ENCODE data around the gene TMEM273.

Gene TMEM273

DNA sequence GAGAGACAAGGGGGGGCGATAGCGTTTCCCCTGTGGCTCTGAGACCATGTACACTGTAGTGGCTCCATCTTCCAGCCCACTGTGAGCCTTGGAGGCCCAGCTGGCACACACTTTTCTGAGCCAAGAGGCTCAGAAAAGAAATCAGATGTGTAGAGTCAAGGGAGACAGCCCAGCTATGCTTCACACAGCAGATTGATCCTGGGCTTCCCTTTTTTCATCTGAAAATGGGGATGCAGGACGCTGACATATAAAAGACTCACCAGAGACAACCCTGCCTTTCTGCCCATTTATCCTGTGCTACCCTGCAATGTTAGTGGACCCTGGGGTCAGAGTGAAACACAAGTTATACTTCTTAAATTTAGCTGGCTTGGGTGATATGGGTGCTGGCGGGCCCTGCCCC is 14.3 kb downstream of the TMEM273 start:
- no peak for DNase-seq (ENCODE audit: extremely low read depth, low read depth)
- no peak overlapping the region for H3K4me3 ChIP-seq (replicated peaks; ENCODE audit: low read depth, low read length)
- TF ChIP-seq, protein P1, sequence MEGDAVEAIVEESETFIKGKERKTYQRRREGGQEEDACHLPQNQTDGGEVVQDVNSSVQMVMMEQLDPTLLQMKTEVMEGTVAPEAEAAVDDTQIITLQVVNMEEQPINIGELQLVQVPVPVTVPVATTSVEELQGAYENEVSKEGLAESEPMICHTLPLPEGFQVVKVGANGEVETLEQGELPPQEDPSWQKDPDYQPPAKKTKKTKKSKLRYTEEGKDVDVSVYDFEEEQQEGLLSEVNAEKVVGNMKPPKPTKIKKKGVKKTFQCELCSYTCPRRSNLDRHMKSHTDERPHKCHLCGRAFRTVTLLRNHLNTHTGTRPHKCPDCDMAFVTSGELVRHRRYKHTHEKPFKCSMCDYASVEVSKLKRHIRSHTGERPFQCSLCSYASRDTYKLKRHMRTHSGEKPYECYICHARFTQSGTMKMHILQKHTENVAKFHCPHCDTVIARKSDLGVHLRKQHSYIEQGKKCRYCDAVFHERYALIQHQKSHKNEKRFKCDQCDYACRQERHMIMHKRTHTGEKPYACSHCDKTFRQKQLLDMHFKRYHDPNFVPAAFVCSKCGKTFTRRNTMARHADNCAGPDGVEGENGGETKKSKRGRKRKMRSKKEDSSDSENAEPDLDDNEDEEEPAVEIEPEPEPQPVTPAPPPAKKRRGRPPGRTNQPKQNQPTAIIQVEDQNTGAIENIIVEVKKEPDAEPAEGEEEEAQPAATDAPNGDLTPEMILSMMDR (IDR thresholded peaks at IDR 0.05; ENCODE audit: low read depth, low read length, missing control alignments) = no peak

DNA sequence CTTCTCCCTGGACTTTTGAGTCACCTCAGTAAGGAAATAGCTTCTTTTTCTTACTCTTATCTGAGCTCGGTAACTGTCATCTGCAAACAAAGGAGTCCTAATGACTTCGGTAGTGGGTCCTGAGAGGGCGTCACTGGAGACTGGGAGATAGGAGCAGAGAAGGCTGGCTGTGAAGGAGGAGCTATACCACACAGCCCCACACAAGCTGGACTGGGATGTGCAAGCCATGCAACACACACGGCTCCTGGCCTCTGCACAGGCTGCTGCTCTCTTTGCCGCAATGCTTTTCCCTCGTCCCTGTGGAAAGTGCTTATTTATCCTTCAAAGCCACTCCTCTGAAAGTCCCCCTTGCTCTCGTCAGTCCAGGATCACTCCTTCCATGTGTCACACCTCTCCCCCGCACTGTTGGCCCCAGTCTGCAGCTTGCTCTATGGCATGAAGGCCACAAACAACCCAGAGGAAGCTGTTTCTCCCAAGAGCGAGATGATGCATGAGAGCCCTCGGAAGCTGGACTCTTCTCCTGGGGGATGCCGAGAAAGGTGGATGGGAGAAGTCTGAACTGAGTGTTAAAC is 14.9 kb downstream of the TMEM273 start:
- no peak for DNase-seq (ENCODE audit: extremely low read depth, low read depth)
- TF ChIP-seq, protein P1 (IDR thresholded peaks at IDR 0.05; ENCODE audit: low read depth, low read length, missing control alignments) = no peak
- no peak overlapping the region for H3K4me3 ChIP-seq (replicated peaks; ENCODE audit: low read depth, low read length)

DNA sequence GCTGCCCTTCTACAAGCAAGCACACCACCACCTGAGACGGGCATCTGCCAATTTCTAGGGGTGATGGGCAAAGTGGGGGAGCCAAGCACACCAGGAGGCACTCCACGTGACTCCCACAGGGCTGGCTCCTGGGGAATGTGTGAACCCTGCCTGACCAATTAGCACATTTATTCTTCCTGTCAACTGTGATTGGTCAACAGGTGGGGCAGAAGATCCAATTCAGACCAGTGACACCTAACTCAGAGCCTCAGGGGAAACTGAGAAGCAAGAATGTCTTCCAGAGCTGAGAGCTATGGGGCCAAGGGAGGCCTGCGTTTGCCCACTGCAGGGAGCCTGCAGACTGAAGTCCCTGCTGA is 15.4 kb downstream of the TMEM273 start:
- DNase-seq (ENCODE audit: extremely low read depth, low read depth) = no peak
- no peak overlapping the region for H3K4me3 ChIP-seq (replicated peaks; ENCODE audit: low read depth, low read length)
- TF ChIP-seq, protein P1 (IDR thresholded peaks at IDR 0.05; ENCODE audit: low read depth, low read length, missing control alignments) = no peak

DNA sequence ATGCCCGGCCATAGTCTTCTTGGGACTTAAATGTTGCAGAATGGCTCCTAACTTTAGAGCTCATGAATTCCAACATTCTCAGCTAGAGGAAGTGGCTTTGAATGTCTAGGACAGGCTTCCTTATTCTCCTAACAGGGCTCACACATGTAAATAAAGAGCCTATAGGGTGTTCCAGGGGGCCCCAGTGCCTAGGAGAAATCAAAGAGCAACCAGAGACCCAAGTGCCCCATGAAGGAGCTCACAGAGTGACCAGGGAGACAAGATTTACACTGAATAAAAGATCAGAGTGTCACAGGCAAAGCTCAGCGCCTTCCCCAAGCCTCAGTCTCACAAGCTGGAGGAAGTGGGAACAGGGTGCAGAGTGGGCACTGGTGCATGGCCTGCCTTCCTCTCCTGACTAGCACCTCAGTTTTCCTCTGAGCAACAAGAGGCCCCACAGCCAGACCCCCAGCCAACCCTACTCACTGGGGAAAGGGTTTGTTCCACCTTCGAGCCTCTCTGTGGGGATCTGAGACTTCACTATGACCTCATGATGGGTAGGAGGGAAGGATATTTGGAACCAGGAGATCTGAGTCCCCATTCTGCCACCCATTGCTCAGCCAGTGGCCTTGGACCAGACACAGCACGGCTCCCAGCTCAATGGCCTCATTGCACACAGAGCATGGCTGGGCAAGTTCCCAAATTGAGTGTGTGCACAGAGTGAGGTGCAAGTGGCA is 16.0 kb downstream of the TMEM273 start:
- H3K4me3 ChIP-seq (replicated peaks; ENCODE audit: low read depth, low read length) = no peak overlapping the region
- no peak for DNase-seq (ENCODE audit: extremely low read depth, low read depth)
- TF ChIP-seq, protein P1 (IDR thresholded peaks at IDR 0.05; ENCODE audit: low read depth, low read length, missing control alignments) = no peak

DNA sequence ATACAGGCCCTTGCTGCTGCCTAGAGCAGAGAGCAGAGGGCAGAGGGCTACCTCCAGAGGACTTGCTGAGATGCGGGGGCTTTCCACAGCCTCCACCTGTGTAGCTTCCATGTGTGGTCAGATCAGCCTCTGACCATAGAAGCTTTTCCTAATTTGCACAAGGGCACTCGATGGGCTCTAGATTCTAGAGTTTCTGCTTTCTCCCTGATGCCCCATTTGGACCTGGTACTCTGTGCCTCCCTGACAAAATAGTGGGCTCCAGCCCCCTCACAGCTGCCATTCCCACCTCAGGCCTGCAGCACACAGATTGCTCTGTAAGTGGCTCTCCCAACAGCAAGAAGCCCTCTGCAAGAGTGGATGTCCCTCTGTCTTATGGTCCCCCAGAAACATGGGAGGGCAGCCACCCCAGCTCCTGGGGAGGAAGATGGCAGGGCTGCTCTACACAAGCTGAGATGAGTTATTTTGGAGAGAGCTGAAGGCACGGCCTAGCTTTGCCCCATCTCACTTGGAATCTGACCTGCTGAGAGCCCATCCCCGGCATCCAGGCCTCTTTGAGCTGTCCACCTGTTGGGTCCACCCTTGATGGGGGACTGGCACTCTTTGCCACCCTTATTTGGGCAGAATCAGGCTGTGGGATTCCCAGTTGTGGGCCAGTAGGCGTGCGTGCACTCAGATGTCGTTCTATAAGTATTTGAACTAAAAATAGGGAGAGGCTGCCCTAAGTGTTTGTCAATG is 16.7 kb downstream of the TMEM273 start:
- DNase-seq (ENCODE audit: extremely low read depth, low read depth) = no peak
- no peak overlapping the region for H3K4me3 ChIP-seq (replicated peaks; ENCODE audit: low read depth, low read length)
- TF ChIP-seq, protein P1 (IDR thresholded peaks at IDR 0.05; ENCODE audit: low read depth, low read length, missing control alignments) = no peak

DNA sequence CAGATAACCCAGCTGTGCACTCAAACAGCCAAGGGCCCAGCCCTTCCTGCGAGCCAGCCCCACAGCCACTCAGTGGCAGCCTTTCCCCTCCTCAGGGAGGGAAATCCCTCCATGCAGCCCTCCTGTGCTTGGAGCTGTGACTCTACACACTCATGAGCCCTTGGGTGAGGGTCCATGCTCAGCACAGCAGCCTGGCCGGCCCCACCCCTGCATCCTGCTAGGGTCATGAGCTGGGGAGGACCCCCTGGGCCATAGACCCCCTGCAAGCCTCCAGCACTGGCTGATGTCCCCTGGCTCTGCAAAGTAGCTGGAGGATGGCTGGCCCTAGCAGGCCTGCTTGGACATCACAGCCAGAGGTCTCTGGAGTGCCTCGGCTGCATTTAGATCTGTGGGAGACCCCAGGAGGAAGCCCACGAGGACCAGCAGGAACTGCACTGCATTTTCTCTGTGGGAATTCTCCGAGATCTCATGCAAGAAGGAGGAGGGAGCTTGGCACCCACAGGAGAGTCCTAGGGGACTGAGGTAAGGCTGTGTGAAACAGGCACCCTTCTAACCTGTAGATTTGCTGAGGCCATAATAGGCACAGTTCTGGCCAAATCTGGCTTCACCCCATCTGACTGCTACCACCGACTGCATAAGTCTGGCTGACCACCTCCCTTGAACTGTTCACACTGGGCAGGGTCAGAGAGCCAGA is 17.4 kb downstream of the TMEM273 start:
- H3K4me3 ChIP-seq (replicated peaks; ENCODE audit: low read depth, low read length) = no peak overlapping the region
- no peak for DNase-seq (ENCODE audit: extremely low read depth, low read depth)
- TF ChIP-seq, protein P1 (IDR thresholded peaks at IDR 0.05; ENCODE audit: low read depth, low read length, missing control alignments) = no peak
